Right ventricle myocardium inferior (tissue), 1 donor: ENCODE data around the gene KIF1A. TPM values are rescaled to one million over a fixed set of nuclear protein-coding genes. Genes with fewer than 3 reads are reported as not detected.
"Not testable (repeated sequence)": the region's sequence is repeated elsewhere in the genome, so short reads cannot be mapped to it uniquely, and the experiment has no call there.

Source experiments
- ATAC-seq: fragments of 200-7000 bp; cut with Tn5 transposase; one replicate; pipeline ENCODE4 v1.9.1; 2020; ENCODE audit warnings: mild to moderate bottlenecking, moderate library complexity
- DNase-seq: peaks from one replicate; pipeline ENCODE4 v3.0.0; 2021; ENCODE audit errors: missing footprints
- intact Hi-C: fragments of 100-400 bp; cut with DNase I; formaldehyde crosslinking; loops from one replicate; pipeline ENCODE4 v1.11.0; 2022
- total RNA-seq: library from RNA; stranded (reverse); fragmentation: NEBNext Ultra II Directional; extraction: Animal tissue kit (Norgen Biotek cat#: 25700); gene quantifications from one replicate; pipeline ENCODE4 v1.2.1, GENCODE V29; 2021
- donor health status: DM: no; HTN: yes; CAD: no; lungs with severe emphysema.

Gene KIF1A
- total RNA-seq, 1 donor from 2014 or later, result 1.5 TPM

DNA sequence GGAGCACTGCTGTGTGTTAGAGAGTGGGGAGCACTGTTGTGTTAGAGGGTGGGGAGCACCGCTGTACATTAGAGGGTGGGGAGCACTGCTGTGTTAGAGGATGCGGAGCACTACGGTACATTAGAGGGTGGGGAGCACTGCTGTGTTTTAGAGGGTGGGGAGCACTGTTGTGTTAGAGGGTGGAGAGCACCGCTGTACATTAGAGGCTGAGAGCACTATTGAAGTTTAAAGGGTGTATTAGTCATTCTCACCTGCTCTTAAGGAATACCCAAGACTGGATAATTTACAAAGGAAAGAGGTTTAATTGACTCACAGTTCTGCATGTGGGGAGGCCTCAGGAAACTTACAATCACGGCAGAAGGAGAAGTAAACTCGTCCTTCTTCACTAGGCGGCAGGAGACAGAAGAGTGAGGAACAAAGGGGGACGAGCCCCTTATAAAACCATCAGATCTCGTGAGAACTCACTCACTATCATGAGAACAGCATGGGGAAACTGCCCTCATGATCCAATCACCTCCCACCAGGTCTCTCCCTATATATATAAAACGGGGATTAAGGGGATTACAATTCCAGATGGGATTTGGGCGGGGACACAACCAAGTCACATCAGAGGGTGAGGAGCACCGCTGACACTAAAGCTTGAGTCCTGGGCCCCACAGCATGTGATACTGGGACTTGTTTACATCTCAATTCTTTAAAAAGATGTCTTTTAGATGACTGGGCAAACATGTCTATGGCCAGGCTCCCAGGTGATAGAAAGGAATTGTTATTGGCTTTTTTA lies 29.1 kb upstream of the KIF1A start:
- ATAC-seq (no peak), DNase-seq (no peak)
- intact Hi-C loops, result no loop called here

DNA sequence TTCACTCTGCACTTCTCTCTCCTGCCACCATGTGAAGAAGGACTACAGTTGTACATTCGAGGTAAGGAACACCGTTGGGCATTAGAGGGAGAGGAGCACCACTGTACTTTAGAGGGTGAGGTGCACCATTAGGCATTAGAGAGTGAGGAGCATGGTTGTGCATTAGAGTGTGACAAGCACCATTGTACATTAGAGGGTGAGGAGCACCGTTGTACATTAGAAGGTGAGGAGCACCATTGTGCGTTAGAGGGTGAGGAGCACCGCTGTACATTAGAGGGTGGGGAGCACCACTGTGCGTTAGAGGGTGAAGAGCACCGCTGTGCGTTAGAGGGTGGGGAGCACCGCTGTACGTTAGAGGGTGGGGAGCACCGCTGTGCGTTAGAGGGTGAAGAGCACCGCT lies 27.8 kb upstream of the KIF1A start:
- intact Hi-C loops, result no loop called here
- ATAC-seq, result no peak
- no peak for DNase-seq

DNA sequence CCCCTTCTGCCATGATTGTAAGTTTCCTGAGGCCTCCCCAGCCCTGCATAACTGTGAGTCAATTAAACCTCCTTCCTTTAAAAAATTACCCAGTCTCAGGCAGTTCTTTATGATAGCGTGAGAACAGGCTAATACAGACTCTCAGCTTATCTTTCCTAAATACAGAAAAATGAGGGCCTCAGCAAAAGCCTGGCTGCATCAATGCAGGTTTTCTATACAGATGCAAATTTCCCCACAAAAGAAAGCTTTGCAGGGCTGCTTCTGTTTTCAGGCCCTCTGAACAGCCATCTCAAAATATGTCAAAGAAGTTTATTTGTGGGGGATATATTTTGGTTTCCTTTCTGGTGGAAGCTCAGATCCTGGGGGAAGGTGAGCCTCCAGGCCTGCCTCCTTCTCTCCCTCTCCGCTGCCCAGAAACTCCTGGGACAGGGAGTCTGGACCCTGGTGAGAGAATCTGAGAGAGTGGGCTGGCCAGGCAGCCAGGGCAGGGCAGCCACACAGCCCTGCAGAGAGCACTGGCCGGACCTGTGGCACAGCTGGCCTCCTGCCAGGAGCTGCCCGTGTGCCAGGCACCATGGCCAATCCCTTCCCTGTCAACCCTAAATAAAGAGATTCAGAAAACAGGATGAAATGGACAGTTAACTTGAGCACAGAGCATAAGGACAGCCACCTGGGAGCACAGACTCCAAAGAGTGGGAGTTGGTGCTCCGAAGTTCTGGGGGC lies 27.0 kb upstream of the KIF1A start:
- DNase-seq (no peak), ATAC-seq (no peak)
- intact Hi-C loops, result no loop called here

DNA sequence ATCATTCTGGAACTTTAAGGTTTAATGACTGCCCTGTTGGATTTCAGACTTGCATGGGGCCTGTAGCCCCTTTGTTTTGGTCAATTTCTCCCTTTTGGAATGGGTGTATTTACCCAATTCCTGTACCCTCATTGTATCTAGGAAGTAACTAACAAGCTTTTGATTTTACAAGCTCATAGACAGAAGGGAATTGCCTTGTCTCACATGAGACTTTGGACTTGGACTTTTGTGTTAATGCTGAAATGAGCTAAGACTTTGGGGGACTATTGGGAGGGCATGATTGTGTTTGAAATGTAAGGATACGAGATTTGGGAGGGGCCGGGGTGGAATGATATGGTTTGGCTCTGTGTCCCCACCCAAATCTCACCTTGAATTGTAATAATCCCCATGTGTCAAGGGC lies 26.3 kb upstream of the KIF1A start:
- ATAC-seq, DNase-seq, intact Hi-C loops: not testable (repeated sequence)

DNA sequence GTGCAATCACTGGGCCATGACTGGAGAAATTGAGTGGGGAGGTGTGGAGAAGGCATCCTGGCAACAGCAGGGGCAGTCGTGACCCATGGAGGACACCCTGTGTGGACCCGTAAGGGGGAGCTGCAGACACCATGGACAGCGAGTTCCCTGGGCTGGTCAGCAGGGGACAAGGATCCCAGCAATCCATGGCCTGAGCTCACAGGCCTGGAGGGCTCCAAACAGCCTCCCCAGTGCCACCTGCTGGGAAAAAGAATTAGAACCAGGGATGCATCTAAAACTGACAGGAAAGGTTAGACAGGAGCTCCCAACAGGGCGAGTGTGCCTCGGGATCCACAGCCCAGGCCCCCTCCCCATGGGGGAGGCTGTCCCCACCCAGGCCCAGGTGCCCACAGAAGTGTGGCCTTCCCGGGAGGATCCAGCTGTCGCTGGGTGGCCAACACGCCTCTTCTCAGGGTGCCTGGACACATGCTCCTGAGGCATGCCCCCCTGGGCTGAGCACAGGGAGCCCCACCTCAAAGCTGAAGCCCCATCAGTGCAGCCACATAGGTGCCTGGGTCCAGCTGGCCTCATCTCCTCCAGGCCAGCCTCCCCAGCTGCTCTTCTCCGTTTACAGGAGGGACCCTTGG lies 20.5 kb upstream of the KIF1A start:
- DNase-seq (no peak), ATAC-seq (peak; percentile 75)
- intact Hi-C loops, result loop anchor here (2.0 kb wide), 1 partner anchor 326 kb away; no protein-coding TSS in a partner anchor

DNA sequence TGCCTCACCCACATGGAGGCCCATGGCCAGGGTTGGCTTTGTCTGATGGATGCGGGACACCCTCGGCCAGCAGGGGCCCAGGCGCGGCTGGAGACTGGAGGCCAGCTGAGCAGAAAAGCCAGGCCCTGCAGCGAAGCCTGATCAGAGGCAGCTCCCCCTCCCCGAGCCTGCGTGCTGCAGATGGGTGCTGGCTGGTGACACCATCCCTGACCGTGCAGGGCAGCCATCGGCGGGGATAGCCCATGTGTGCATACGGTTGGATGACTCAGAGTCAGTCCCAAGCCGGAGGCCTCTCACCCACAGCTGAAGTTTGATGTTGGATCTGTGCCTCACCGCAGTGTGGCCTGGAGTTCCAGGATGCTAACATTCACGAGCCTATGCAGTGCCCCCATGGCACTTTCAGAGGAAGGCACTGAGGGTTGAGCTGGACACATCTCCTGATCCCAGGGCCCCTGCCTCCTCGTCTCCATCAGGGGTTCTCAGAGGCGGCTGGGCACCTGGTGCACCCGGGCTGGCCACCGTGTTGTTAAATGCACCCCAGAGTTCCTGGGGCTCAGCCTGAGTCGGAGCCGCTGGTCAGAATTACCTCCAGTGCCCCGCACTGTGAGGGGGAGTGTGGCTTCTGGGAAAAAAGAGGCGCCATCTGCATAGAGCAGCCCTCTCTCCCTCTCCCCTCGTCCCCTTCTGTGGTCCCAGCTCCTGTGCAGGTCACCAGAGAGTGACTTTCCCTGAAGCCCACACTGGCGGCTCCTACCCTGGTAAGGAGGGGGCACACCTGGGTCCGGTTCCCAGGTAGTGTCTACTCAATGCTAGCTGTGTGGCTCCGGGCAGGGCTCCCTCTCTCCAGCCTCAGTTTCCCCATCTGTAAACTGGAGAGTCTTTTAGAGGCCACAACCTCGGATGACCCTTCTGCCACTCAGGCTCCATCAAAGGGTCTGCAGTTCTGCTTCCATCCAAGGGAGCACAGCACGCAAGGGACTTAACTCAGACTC lies 19.4 kb upstream of the KIF1A start:
- intact Hi-C loops, result loop anchor here (2.0 kb wide), 1 partner anchor 325 kb away; no protein-coding TSS in a partner anchor
- no peak for ATAC-seq
- no peak for DNase-seq

DNA sequence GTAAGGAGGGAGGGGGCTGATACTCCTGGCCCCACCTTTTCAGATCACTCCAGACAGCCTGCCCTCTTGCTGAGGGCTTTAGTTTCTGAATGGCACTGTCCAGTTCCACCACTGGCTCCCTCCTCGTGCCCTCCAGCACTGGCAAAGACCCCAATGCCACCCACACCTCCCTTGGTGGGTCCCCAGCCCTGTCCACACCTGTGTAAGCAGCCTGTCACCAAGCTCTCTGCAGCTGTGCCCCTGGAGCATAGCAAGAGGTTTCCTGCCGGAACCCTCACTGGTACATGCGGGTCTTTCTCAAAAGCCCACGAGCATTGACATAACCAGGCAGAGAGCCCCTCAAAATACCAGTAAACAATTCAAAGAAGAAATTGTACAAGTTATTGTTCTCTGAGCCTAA lies 17.6 kb upstream of the KIF1A start:
- ATAC-seq (no peak), DNase-seq (no peak)
- intact Hi-C loops, result no loop called here

DNA sequence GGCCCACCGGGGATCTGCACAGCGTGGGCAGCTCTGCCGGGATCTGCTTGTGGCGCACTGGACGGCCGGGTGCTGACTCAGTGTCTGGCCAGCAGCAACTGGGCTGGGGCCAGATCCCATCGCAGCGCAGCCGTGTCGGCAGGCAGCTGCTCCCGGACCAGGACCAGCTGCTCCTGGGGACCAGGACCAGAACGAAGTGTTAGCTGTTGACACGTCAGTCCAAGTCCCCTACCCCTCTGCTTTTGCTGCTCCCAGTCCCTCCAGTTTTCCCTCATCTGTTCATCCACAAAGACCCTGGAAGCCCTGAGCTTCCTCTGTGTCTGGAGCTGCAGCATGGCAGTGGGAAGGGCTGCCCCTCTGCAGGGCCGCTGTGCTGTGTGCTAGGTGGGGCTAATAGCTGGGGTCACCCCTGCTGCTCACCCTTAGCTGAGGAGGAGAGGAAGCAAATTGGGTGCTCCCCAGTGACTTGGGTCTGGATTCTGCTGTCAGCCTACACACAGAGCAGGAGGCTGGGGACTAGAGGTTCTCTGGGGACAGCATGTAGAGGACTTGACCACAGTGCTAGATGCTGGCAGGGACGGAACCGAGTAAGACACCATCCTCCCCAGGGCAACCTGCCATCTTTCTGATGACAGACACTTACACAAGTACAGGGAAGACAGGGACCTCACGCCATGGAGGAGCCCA lies 16.9 kb upstream of the KIF1A start:
- DNase-seq, result peak; percentile 76
- peak; percentile 64 for ATAC-seq
- intact Hi-C loops, result no loop called here

DNA sequence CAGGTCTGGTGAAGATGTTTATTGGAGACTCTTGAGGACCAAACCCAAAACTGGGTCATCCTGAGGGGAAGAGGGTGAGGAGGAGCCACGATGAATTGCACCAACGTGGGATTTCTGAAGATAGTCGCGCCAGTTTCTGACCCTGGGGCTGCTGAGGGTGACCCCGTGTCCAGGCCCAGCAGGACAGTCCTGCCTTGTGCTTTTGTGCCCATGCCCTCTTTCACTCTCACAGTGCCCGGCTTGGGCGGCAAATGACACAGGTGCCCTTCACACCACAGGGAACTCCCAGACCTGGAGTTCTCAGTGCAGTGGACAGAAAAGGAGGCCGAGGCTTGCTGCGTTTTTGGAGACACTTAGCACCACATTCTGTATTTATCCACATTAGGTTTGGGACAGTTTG lies 15.5 kb upstream of the KIF1A start:
- peak; percentile 46 for DNase-seq
- intact Hi-C loops, result no loop called here
- ATAC-seq, result no peak

DNA sequence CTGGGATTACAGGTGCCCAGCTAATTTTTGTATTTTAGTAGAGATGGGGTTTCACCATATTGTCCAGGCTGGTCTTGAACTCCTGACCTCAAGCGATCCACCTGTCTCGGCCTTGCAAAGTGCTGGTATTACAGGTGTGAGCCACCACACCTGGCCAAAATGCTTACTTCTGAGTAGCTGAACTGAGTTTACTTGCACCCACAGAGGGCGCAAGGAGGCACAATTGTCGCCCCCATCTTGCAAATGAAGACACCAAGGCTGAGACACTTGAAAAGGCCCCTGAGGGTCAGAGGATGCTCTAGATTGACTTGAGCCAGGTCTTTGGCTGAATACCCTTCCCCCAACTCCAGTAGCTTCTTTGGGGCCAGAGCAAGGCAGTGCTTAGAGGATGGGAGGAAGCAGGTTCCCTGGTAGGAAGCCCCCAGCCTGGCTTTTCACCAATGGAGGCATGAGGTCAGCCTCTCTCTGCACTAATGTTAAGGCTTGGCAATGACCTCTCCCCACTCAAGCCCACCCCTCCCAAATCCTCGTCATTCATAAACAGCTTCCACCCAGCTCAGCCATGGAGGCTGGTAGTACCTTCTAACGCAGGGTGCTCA lies 14.5 kb upstream of the KIF1A start:
- ATAC-seq, result no peak
- DNase-seq, result no peak
- intact Hi-C loops, result no loop called here

DNA sequence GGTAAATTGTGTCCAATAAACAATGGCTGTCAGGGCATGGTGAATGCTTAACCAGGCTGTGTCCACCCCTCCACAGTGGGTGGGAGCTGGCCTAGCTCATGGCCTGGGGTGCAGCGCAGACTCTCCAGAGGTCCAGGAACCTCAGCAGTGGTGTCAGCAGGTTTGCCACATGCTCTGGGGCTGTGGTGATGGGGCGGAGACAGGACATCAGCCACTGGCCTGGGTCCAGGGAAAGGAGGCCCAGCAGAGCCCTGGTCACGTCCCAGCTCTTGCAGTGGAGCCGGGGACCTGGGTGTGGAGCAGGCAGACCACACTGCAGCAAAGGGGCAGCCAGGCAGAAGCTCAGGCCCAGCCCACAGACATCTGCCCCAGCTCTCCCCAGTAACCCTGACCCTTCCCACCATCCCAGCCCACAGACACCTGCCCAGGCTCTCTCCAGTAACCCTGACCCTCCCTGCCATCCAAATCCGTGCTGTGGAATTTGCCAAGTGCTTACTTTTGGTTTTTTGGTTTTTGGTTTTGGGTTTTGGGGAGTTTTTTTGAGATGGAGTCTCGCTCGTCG lies 13.8 kb upstream of the KIF1A start:
- intact Hi-C loops, result no loop called here
- ATAC-seq (no peak), DNase-seq (no peak)

DNA sequence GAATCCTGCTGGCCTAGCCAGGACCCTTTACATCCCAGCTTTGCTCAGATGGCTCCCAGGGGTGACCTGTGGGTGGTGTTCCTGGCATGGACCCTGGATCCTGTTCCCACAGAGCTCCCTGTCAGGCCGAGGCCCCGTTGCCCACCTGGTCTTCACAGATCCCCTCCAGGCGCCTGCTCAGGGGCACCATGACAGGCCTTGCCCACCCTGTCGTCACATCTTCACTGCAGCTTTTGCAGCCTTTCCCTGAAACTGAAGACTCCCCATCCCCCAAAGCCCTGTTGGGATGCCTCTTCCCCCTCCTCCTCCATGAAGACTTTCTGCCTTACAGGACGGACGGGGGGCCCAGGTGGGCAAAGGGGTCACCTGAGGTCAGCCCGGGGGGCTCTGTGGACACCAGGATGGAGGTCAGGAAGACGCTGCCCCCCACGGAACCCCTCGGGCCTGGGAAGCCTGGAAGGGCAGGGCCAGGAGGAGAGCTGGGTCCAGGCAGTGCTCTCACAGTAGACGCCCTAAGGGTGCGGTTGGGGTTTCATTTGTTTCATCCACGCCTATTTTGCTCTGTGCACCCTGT lies 13.0 kb upstream of the KIF1A start:
- ATAC-seq (no peak), DNase-seq (no peak)
- intact Hi-C loops, result no loop called here

DNA sequence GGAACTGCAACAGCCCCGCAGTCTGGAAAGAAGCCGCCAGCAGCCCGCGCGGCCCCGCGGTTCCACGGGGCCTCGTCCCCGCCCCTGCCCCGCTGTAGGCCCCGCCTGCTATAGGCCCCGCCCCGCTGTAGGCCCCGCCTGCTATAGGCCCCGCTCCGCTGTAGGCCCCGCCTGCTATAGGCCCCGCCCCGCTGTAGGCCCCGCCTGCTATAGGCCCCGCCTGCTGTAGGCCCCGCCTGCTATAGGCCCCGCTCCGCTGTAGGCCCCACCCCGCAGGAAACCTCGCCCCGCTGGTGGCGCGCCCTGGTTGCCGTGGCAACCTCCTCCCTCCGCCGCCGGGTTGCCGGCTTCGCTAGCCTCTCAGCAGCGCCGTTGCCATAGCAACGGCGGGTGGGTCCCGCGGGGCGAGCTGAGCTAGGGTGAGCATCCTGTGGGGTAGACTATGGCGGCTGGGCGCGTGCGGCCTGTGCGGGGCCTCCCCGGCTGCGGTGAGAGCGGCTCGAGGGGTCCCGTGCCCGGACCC lies 12.2 kb upstream of the KIF1A start:
- ATAC-seq (peak; percentile 74), DNase-seq (peak; percentile 92)
- intact Hi-C loops, result no loop called here

DNA sequence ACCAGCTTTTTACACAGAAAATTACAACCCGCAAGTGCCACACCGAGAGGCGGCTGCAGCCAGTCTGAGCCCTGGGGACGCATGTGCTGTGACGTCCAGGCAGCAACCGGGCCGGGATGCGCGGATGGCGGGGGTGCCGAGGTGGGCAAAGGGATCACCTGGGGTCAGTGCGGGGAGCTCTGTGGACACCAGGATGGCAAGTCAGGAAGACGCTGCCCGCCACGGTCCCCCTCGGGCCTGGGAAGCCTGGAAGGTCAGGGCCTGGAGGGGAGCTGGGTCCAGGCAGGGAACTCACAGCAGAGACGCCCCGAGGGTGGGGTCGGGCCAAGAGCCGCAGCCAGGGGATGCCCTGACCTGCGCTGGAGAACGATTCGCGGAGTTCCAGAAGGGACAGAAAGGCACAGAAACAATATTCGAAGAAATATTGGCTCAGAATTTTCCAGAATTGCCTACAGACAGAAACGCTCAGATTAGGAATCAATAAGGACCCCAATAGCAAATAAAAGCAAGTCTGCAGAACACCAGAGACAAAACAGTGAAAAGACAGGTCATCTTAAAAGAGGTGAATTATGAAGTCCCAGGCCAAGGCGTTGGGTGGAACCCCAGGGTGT lies 11.7 kb upstream of the KIF1A start:
- intact Hi-C loops, result no loop called here
- DNase-seq (no peak), ATAC-seq (no peak)

DNA sequence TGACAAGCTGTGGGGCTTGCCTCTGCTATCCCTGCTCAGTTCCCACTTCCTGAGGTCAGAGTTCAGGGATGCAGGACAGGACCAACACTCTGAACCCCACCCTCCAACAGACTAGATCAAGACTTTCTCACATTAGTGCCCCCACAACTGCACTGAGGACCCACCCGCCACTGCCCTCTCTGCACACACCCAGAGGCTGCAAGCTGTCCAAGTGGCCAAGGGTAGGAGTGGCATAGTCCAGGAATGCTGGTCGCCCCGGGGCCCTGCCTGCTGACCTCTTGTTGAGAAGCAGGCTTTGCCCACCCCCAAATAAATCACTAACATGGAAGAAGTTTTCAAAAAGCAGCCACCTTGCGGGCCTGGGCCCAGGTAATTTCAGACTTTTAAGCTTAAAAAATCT lies 5.5 kb upstream of the KIF1A start:
- ATAC-seq, result no peak
- no peak for DNase-seq
- intact Hi-C loops, result no loop called here

DNA sequence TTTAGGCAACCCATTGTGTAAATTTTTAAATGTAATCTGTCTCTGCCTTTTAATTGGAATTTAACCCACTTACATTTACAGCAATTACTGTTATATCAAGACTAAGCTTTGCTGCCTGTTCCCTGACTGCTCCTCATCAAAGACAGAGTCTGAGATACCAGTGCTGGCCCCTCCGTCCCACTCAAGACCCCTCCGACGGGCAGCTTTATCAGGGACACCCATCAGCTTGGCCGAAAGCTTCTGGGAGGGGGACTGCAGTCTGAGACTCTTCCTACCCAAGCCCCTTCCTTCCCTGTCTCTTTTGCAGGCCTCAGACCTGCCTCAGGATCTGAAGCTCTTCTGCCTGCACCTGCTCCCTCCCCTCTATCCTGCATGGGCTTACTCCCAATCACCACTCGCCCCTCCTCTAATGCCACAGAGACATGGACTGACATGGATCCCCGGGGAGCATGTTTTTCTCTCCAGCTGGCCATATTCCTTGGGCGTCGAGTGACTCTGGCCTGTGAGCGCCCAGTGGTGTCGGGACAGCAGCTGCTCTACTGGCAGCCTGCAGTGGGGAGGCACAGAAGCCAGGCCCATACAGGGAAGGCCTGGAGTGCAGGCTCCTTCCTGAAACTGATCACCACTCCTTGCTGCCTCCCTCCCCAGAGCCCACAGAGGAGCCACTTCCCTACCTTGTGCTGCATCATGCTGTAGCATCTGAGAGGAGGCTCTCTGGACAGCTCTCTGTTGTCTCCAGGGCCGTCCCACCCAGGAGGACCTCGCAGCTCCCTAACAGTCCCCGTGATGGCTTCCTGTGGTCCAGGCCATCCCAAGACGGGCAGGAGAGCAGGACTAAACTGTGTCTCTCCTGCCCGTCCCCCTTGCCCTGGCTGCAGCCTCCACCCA lies 3.7 kb upstream of the KIF1A start:
- DNase-seq, result peak; percentile 58
- intact Hi-C loops, result no loop called here
- no peak for ATAC-seq
